Measurements from ENCODE around the gene RALGPS2. TPM values are rescaled to one million over a fixed set of nuclear protein-coding genes. Genes with fewer than 3 reads are reported as not detected.
A peak's percentile ranks its signal among the peaks of the same experiment; 100 is the strongest.

The RALGPS2 gene
- total and polyA plus RNA-seq, 2 of the 13 experiments (the other 11 are each of a cell fraction or from before 2014, with no cell fraction given) = 15.6 to 36.0 TPM

GRCh38 chr1:178726087-178726517 lies 1.1 kb downstream of the RALGPS2 start (continued):
- TF ChIP-seq, protein P1, sequence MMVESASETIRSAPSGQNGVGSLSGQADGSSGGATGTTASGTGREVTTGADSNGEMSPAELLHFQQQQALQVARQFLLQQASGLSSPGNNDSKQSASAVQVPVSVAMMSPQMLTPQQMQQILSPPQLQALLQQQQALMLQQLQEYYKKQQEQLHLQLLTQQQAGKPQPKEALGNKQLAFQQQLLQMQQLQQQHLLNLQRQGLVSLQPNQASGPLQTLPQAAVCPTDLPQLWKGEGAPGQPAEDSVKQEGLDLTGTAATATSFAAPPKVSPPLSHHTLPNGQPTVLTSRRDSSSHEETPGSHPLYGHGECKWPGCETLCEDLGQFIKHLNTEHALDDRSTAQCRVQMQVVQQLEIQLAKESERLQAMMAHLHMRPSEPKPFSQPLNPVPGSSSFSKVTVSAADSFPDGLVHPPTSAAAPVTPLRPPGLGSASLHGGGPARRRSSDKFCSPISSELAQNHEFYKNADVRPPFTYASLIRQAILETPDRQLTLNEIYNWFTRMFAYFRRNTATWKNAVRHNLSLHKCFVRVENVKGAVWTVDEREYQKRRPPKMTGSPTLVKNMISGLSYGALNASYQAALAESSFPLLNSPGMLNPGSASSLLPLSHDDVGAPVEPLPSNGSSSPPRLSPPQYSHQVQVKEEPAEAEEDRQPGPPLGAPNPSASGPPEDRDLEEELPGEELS (CRISPR knock-in tag; IDR thresholded peaks at IDR 0.05) = peak; percentile 81
- no peak for TF ChIP-seq ARHGAP35 (CRISPR knock-in tag; IDR thresholded peaks at IDR 0.05; ENCODE audit: borderline replicate concordance)
- no peak for TF ChIP-seq NFKB2 (CRISPR knock-in tag; IDR thresholded peaks at IDR 0.05; ENCODE audit: borderline replicate concordance)
- TF ChIP-seq ZNF207 (IDR thresholded peaks at IDR 0.05; ENCODE audit: borderline replicate concordance) = no peak
- TF ChIP-seq, protein P2, sequence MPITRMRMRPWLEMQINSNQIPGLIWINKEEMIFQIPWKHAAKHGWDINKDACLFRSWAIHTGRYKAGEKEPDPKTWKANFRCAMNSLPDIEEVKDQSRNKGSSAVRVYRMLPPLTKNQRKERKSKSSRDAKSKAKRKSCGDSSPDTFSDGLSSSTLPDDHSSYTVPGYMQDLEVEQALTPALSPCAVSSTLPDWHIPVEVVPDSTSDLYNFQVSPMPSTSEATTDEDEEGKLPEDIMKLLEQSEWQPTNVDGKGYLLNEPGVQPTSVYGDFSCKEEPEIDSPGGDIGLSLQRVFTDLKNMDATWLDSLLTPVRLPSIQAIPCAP (CRISPR knock-in tag; IDR thresholded peaks at IDR 0.05; ENCODE audit: low read depth) = no peak
- TF ChIP-seq, protein P3, sequence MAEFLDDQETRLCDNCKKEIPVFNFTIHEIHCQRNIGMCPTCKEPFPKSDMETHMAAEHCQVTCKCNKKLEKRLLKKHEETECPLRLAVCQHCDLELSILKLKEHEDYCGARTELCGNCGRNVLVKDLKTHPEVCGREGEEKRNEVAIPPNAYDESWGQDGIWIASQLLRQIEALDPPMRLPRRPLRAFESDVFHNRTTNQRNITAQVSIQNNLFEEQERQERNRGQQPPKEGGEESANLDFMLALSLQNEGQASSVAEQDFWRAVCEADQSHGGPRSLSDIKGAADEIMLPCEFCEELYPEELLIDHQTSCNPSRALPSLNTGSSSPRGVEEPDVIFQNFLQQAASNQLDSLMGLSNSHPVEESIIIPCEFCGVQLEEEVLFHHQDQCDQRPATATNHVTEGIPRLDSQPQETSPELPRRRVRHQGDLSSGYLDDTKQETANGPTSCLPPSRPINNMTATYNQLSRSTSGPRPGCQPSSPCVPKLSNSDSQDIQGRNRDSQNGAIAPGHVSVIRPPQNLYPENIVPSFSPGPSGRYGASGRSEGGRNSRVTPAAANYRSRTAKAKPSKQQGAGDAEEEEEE (CRISPR knock-in tag; IDR thresholded peaks at IDR 0.05; ENCODE audit: borderline replicate concordance) = no peak
- no peak for TF ChIP-seq ZNF337 (CRISPR knock-in tag; IDR thresholded peaks at IDR 0.05; ENCODE audit: borderline replicate concordance, low read depth)
- TF ChIP-seq TOPORS (CRISPR knock-in tag; IDR thresholded peaks at IDR 0.05) = peak; percentile 69; the same call in 1 of the 2 replicates
- TF ChIP-seq, protein P4, sequence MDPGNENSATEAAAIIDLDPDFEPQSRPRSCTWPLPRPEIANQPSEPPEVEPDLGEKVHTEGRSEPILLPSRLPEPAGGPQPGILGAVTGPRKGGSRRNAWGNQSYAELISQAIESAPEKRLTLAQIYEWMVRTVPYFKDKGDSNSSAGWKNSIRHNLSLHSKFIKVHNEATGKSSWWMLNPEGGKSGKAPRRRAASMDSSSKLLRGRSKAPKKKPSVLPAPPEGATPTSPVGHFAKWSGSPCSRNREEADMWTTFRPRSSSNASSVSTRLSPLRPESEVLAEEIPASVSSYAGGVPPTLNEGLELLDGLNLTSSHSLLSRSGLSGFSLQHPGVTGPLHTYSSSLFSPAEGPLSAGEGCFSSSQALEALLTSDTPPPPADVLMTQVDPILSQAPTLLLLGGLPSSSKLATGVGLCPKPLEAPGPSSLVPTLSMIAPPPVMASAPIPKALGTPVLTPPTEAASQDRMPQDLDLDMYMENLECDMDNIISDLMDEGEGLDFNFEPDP (CRISPR knock-in tag; conservative IDR thresholded peaks at IDR 0.05) = no peak
- TF ChIP-seq ZFP36L1 (CRISPR knock-in tag; IDR thresholded peaks at IDR 0.05) = no peak
- TF ChIP-seq, protein P5, sequence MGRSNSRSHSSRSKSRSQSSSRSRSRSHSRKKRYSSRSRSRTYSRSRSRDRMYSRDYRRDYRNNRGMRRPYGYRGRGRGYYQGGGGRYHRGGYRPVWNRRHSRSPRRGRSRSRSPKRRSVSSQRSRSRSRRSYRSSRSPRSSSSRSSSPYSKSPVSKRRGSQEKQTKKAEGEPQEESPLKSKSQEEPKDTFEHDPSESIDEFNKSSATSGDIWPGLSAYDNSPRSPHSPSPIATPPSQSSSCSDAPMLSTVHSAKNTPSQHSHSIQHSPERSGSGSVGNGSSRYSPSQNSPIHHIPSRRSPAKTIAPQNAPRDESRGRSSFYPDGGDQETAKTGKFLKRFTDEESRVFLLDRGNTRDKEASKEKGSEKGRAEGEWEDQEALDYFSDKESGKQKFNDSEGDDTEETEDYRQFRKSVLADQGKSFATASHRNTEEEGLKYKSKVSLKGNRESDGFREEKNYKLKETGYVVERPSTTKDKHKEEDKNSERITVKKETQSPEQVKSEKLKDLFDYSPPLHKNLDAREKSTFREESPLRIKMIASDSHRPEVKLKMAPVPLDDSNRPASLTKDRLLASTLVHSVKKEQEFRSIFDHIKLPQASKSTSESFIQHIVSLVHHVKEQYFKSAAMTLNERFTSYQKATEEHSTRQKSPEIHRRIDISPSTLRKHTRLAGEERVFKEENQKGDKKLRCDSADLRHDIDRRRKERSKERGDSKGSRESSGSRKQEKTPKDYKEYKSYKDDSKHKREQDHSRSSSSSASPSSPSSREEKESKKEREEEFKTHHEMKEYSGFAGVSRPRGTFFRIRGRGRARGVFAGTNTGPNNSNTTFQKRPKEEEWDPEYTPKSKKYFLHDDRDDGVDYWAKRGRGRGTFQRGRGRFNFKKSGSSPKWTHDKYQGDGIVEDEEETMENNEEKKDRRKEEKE (IDR thresholded peaks at IDR 0.05) = no peak
- no peak for TF ChIP-seq CBX1 (IDR thresholded peaks at IDR 0.05; ENCODE audit: low read depth)
- TF ChIP-seq FOXA3 (CRISPR knock-in tag; IDR thresholded peaks at IDR 0.05) = no peak
- no peak for TF ChIP-seq USF2 (IDR thresholded peaks at IDR 0.05; ENCODE audit: low read depth, low read length)
- no peak for TF ChIP-seq USF2 (CRISPR knock-in tag; IDR thresholded peaks at IDR 0.05; ENCODE audit: borderline replicate concordance)
- TF ChIP-seq BORCS8-MEF2B (CRISPR knock-in tag; IDR thresholded peaks at IDR 0.05) = 0 out of 2 replicates have a peak, but pooled peaks have one; percentile 41
- TF ChIP-seq ZFP90 (CRISPR knock-in tag; IDR thresholded peaks at IDR 0.05; ENCODE audit: borderline replicate concordance) = 0 out of 2 replicates have a peak, but pooled peaks have one; percentile 45
- TF ChIP-seq ZNF3 (CRISPR knock-in tag; IDR thresholded peaks at IDR 0.05) = no peak
- no peak for TF ChIP-seq WIZ (CRISPR knock-in tag; IDR thresholded peaks at IDR 0.05)

All from HepG2 (cell line).